KOPT-K1 (cell line): ENCODE measurements around the gene GNG4.
"Not testable (repeated sequence)": the region's sequence is repeated elsewhere in the genome, so short reads cannot be mapped to it uniquely, and the experiment has no call there.

ENCODE experiments used
- H3K27ac ChIP-seq: fragments of 200-600 bp; sonication (generic); 2 replicates; pipeline ENCODE4 v1.5.1; 2016; ENCODE audit warnings: antibody characterized with exemption, mild to moderate bottlenecking, low read depth, low read length; ENCODE audit not compliant: poor library complexity, severe bottlenecking
- H3K36me3 ChIP-seq: fragments of 200-600 bp; sonication (generic); 2 replicates; pipeline ENCODE4 v1.5.1; 2017; ENCODE audit warnings: antibody characterized with exemption, mild to moderate bottlenecking, low read length, moderate library complexity; ENCODE audit not compliant: insufficient read depth
- H3K9me3 ChIP-seq: fragments of 200-600 bp; sonication (generic); 2 replicates; pipeline ENCODE4 v1.5.1; 2017; ENCODE audit warnings: antibody characterized with exemption, low read length, mild to moderate bottlenecking; ENCODE audit not compliant: insufficient read depth, poor library complexity, severe bottlenecking

GNG4 gene

DNA sequence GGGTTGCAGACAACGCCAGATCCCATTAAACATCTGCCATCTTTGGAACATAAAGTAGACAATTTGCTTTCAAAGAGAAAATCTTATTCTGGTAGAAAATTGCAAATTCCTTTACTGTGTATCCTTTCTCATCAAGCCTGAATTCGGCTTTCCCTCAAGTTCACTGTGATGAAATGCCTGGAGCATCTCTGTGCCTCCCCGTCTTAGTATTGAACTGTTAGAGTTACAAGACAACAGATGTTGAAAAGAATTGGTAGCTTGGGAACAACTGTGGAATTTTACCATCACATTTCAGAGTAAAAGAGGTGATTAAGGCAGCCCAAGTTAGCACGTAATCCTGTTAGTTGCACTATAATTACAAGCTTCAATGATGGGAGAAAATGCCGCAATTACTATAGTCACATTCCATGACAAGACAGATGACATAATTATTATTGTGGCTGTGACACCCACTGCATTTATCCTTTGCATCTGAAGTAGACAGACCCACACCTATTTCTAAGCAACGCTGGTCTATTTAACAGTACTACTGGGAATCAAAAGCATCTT is 90.9 kb downstream of the GNG4 start:
- Histone ChIP-seq H3K9me3 (no peaks in the 10 kb centered on the region), H3K27ac (no peak overlapping the region), H3K36me3 (no peaks in the 10 kb centered on the region)

DNA sequence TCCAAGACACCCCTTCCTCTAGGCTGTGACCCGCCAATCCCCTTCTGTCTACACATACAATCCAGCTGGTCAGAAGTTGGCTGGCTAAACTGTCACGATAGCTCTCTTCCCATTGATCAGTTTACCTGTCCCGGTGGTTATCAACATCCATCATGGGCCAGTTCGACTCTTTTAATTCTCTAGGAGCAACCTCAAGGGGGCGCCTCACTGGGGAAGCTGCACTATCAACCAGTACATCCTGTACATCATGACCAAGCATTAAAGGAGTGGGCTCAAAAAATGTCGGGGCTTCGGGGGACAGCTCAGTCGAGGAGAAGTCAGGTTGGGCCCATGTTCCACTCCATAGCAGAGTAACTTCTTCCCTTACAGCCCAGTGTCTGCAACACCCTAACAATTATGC is 92.1 kb downstream of the GNG4 start:
- no peak overlapping the region for H3K27ac ChIP-seq
- no peaks in the 10 kb centered on the region for H3K9me3 ChIP-seq
- H3K36me3 ChIP-seq = no peaks in the 10 kb centered on the region

DNA sequence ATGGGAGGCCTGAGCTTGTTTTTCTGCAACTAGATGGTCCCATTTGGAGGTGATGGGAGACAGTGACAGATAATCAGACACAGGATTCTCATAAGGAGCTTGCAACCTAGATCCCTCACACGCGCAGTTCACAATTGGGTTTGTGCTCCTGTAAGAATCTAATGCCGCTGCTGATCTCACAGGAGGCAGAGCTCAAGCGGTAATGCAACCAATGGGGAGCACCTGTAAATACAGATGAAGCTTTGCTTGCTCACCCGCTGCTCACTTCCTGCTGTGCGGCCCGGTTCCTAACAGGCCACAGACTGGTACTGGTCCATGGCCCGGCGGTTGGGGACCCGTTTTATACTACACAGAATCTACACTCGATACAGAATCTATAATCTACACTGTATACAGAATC is 92.8 kb downstream of the GNG4 start:
- Histone ChIP-seq H3K36me3 (no peaks in the 10 kb centered on the region), H3K9me3 (no peaks in the 10 kb centered on the region), H3K27ac (no peak overlapping the region)

GRCh38 chr1:235553112-235553551 is 96.5 kb downstream of the GNG4 start:
- no peaks in the 10 kb centered on the region for H3K9me3 ChIP-seq
- no peak overlapping the region for H3K27ac ChIP-seq
- H3K36me3 ChIP-seq = no peaks in the 10 kb centered on the region

GRCh38 chr1:235552146-235552716 is 97.4 kb downstream of the GNG4 start:
- Histone ChIP-seq H3K27ac (no peak overlapping the region), H3K9me3 (no peaks in the 10 kb centered on the region)

DNA sequence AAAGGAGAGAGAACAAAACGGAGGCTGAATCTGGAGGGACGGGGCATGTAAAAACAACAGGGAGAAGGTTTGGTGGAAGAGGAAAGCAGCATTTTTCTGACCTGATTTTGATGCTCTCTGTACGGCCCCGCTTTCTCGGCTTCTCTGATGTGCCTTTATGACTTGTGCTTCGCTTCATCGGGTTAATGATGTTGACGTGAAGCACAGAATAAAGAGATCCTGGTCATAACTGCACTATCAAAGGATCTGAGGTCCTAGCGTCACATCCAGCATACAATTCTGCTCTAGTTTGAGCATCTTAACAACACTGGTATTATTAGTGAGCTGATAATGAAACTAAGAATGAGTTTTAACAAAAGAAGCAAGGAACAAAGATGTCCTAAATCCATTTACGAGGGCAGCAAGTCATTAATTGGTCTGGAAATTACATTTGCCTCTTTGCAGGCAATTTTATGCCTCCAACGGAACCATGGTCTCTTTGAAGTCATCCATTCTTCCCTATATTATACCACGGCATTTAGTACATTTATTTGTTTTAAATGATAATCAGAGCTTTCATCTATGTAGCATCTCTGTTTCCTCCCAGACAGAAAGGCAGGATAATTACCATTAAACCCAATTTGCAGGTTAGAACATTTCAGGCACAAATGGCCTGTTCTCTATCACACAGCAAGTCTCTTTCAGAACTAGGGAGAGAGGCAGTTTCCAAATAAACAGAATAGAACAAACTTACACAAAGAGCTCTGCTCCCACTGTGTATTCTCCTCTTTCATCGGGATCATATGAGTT is 100.0 kb downstream of the GNG4 start:
- no peak overlapping the region for H3K27ac ChIP-seq
- no peaks in the 10 kb centered on the region for H3K36me3 ChIP-seq
- no peaks in the 10 kb centered on the region for H3K9me3 ChIP-seq

More at GRCh38 chr1:235552146-235552716, 97.4 kb downstream of the GNG4 start:
- no peaks in the 10 kb centered on the region for H3K36me3 ChIP-seq

- not testable (repeated sequence) for H3K27ac ChIP-seq, H3K9me3 ChIP-seq, H3K36me3 ChIP-seq
These were observed 103.0 kb downstream of the GNG4 start for GRCh38 chr1:235546369-235547155.

DNA sequence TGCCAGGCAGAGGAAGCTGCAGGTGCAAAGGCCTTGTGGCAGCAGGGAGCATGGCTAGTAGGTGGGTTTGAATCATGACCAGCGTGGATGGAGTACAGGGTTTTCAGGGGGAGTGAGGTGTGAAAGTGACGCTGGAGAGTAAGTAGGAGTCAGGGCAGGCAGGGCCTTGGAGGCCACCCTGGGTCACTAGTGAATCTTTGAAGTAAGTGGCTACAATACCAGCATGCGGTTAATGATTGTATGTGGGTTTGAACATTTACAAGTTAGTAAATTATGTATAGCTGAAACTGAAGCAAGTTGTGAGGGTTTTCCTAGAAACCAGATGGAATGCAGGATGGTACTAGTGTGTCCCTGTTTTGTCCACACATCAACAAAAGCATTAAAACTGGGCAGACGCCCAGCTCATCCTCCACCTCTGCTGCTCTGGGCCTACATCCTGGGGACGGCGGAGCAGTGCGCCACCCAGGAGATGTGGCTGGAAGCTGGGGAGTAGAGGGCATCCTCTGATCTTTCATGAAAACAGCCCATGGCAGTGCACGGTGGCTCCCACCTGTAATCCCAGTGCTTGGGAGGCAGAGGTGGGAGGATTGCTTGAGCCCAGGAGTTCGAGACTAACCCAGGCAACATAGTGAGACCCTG is 104.2 kb downstream of the GNG4 start:
- Histone ChIP-seq H3K9me3 (no peaks in the 10 kb centered on the region), H3K27ac (no peak overlapping the region), H3K36me3 (no peaks in the 10 kb centered on the region)

- not testable (repeated sequence) for H3K36me3 ChIP-seq, H3K9me3 ChIP-seq, H3K27ac ChIP-seq
These were observed 106.7 kb downstream of the GNG4 start for GRCh38 chr1:235542845-235543244.

- H3K9me3 ChIP-seq = no peaks in the 10 kb centered on the region
- H3K36me3 ChIP-seq = no peaks in the 10 kb centered on the region
- H3K27ac ChIP-seq = no peak overlapping the region
These were observed 116.0 kb downstream of the GNG4 start for GRCh38 chr1:235533476-235534168.

GRCh38 chr1:235532360-235532759 is 117.2 kb downstream of the GNG4 start:
- H3K36me3 ChIP-seq = no peaks in the 10 kb centered on the region
- no peak overlapping the region for H3K27ac ChIP-seq
- H3K9me3 ChIP-seq = no peaks in the 10 kb centered on the region

- no peaks in the 10 kb centered on the region for H3K36me3 ChIP-seq
- no peak overlapping the region for H3K27ac ChIP-seq
- H3K9me3 ChIP-seq = no peaks in the 10 kb centered on the region
These were observed 122.3 kb downstream of the GNG4 start for GRCh38 chr1:235527196-235527814.

DNA sequence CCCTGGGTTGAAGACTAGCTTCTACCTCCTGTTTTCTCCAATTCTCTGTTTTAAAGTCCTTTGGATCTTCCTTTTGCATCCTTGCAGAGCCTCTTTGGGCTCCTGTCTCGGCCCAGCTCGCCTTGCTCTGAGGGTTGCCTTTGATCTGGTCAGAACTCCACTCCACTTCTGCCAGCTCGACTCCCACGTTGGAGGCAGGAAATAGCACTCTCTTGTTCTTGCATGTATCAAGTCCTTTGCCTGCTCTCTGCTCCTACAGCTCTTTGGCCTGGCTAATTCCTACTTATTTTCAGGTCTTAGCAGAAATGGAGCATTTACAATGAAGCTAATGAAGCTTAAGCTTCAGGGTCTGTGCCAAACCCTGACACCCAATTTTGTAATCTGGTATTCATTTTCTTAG is 124.3 kb downstream of the GNG4 start:
- no peak overlapping the region for H3K27ac ChIP-seq
- H3K9me3 ChIP-seq = no peaks in the 10 kb centered on the region
- H3K36me3 ChIP-seq = no peaks in the 10 kb centered on the region

- no peaks in the 10 kb centered on the region for H3K9me3 ChIP-seq
- H3K36me3 ChIP-seq = no peaks in the 10 kb centered on the region
- H3K27ac ChIP-seq = no peak overlapping the region
These were observed 132.6 kb downstream of the GNG4 start for GRCh38 chr1:235516862-235517446.
